ENCODE results near the gene C1orf53.

Gene C1orf53

DNA sequence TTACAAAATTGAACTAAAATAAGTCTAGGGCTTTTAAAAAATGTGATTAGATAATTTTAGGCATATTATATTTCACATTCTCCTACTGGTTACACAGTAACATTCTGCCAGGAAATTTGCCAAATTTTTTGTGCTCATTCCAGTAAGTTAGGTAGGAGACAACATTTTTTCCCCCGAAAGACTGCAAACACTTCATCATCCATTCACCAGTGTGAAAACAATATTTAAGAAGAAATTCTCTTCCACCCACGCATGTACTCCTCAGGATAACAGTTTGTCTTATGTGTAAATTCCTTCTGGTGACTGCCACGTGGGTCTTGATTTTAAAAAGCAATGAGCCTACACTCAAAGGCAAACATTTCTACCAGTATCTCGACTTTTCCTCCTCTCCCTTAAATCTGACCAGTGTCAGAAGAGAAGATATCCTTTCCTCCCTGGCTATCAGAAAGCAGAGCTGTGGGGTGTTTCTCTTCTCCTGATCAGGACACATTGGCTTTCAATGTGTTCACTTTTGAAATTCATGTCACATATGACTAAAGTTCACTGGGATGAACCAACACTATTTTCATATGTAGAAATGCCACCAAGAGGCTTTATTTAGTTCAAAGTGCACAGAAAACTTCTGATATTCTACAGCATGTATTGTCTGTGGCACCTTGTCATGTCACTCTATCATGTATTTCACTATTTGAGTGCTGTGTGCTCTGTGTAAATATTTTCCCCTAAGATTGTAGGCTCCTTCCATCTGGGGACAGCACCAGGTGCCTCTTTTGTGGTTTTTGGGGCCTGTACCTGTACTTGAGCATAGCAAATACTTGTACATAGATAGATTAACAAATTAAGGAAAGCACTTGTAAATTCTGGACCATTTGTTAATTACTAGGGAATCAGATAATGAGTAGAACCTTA lies 53.3 kb downstream of the C1orf53 start:
- DNase-seq (ENCODE audit: low read depth) = no peak

Measured in stimulated activated CD8-positive, alpha-beta memory T cell treated with anti-CD3 and anti-CD28 coated beads, Interleukin-4, amount 100 ng/mL, for 24 hours (primary cell).